ENCODE results near the gene ZNF48. TPM values are rescaled to one million over a fixed set of nuclear protein-coding genes. Genes with fewer than 3 reads are reported as not detected.

Gene ZNF48
- total and polyA plus RNA-seq, 2 donors (not counting 1 experiment from before 2014, with no cell fraction given), result 3.2 to 7.3 TPM

- TF ChIP-seq CTCF (conservative IDR thresholded peaks at IDR 0.05 in 1 of 2, IDR thresholded peaks at IDR 0.05 in 1 of 2; ENCODE audit: low read depth in 1 of 2, low read length in 2 of 2), result no peak
- no peak for TF ChIP-seq EZH2 (IDR thresholded peaks at IDR 0.05; ENCODE audit: low read length, missing control alignments)
- H3K36me3 ChIP-seq (ENCODE audit: control insufficient read depth, insufficient read depth, low read length), result peaks cover 3% of the 10 kb centered on the region
- H3K4me1 ChIP-seq (ENCODE audit: control insufficient read depth, extremely low read depth, insufficient read depth, low read length), result peaks cover 2% of the 10 kb centered on the region
- no peak overlapping the region for H3K27ac ChIP-seq (ENCODE audit: insufficient read depth, low read length)
- H3K9ac ChIP-seq (ENCODE audit: insufficient read depth, low read length), result no peak overlapping the region
- H3K79me2 ChIP-seq (ENCODE audit: control insufficient read depth, insufficient read depth, low read length), result peaks cover 8% of the 10 kb centered on the region
- no peaks in the 10 kb centered on the region for H3K9me3 ChIP-seq (ENCODE audit: control insufficient read depth, insufficient read depth, low read depth, low read length)
- H4K20me1 ChIP-seq (ENCODE audit: control insufficient read depth, extremely low read depth, insufficient read depth, low read length), result no peaks in the 10 kb centered on the region
- H3K4me2 ChIP-seq (ENCODE audit: extremely low read depth, insufficient read depth, low read length), result no peak overlapping the region
- no peak overlapping the region for H2AFZ ChIP-seq (ENCODE audit: low read length)
- H3K27me3 ChIP-seq (ENCODE audit: control insufficient read depth, insufficient read depth, low read length), result peaks cover 4% of the 10 kb centered on the region
- H3K4me3 ChIP-seq (replicated peaks in 1 of 4; ENCODE audit: control extremely low read depth in 1 of 4, insufficient read depth in 1 of 4, low read depth in 3 of 4, low read length in 4 of 4), result no peak overlapping the region
- no peak for DNase-seq (ENCODE audit: low read depth in 2 of 2)
Measured at GRCh38 chr16:30439720-30440348, 44.6 kb downstream of the ZNF48 start.

- Histone ChIP-seq H3K4me2 (ENCODE audit: extremely low read depth, insufficient read depth, low read length) (no peak overlapping the region), H3K79me2 (ENCODE audit: control insufficient read depth, insufficient read depth, low read length) (peaks cover 11% of the 10 kb centered on the region), H3K9me3 (ENCODE audit: control insufficient read depth, insufficient read depth, low read depth, low read length) (no peaks in the 10 kb centered on the region), H3K27ac (ENCODE audit: insufficient read depth, low read length) (no peak overlapping the region), H3K4me3 (replicated peaks in 1 of 4; ENCODE audit: control extremely low read depth in 1 of 4, insufficient read depth in 1 of 4, low read depth in 3 of 4, low read length in 4 of 4) (no peak overlapping the region), H3K9ac (ENCODE audit: insufficient read depth, low read length) (no peak overlapping the region), H3K4me1 (ENCODE audit: control insufficient read depth, extremely low read depth, insufficient read depth, low read length) (peaks cover 7% of the 10 kb centered on the region), H3K36me3 (ENCODE audit: control insufficient read depth, insufficient read depth, low read length) (peaks cover 5% of the 10 kb centered on the region), H3K27me3 (ENCODE audit: control insufficient read depth, insufficient read depth, low read length) (no peaks in the 10 kb centered on the region), H2AFZ (ENCODE audit: low read length) (no peak overlapping the region), H4K20me1 (ENCODE audit: control insufficient read depth, extremely low read depth, insufficient read depth, low read length) (no peaks in the 10 kb centered on the region)
- no peak for DNase-seq (ENCODE audit: low read depth in 2 of 2)
- TF ChIP-seq CTCF (conservative IDR thresholded peaks at IDR 0.05 in 1 of 2, IDR thresholded peaks at IDR 0.05 in 1 of 2; ENCODE audit: low read depth in 1 of 2, low read length in 2 of 2), result no peak
- no peak for TF ChIP-seq EZH2 (IDR thresholded peaks at IDR 0.05; ENCODE audit: low read length, missing control alignments)
Measured at GRCh38 chr16:30443631-30444030, 48.4 kb downstream of the ZNF48 start.

- peaks cover 5% of the 10 kb centered on the region for H3K36me3 ChIP-seq (ENCODE audit: control insufficient read depth, insufficient read depth, low read length)
- no peak for DNase-seq (ENCODE audit: low read depth in 2 of 2)
- no peaks in the 10 kb centered on the region for H3K27me3 ChIP-seq (ENCODE audit: control insufficient read depth, insufficient read depth, low read length)
- peak overlapping the region; percentile 93 for H3K9ac ChIP-seq (ENCODE audit: insufficient read depth, low read length)
- TF ChIP-seq CTCF (conservative IDR thresholded peaks at IDR 0.05 in 1 of 2, IDR thresholded peaks at IDR 0.05 in 1 of 2; ENCODE audit: low read depth in 1 of 2, low read length in 2 of 2) (no peak), EZH2 (IDR thresholded peaks at IDR 0.05; ENCODE audit: low read length, missing control alignments) (no peak)
- H3K27ac ChIP-seq (ENCODE audit: insufficient read depth, low read length), result peak overlapping the region; percentile 91
- H3K9me3 ChIP-seq (ENCODE audit: control insufficient read depth, insufficient read depth, low read depth, low read length), result no peaks in the 10 kb centered on the region
- peaks cover 11% of the 10 kb centered on the region for H3K79me2 ChIP-seq (ENCODE audit: control insufficient read depth, insufficient read depth, low read length)
- peak overlapping the region; percentile 88 for H2AFZ ChIP-seq (ENCODE audit: low read length)
- H4K20me1 ChIP-seq (ENCODE audit: control insufficient read depth, extremely low read depth, insufficient read depth, low read length), result no peaks in the 10 kb centered on the region
- peaks cover 7% of the 10 kb centered on the region for H3K4me1 ChIP-seq (ENCODE audit: control insufficient read depth, extremely low read depth, insufficient read depth, low read length)
- peak overlapping the region; percentile 99 for H3K4me2 ChIP-seq (ENCODE audit: extremely low read depth, insufficient read depth, low read length)
- H3K4me3 ChIP-seq (replicated peaks in 1 of 4; ENCODE audit: control extremely low read depth in 1 of 4, insufficient read depth in 1 of 4, low read depth in 3 of 4, low read length in 4 of 4), result peak overlapping the region; percentile 79 to 99 (median 80)
Measured at GRCh38 chr16:30444231-30445148, 49.3 kb downstream of the ZNF48 start.

Data from fibroblast of lung (primary cell).